GM23338 (cell line): ENCODE measurements around the gene SHISA4. TPM values are rescaled to one million over a fixed set of nuclear protein-coding genes. Genes with fewer than 3 reads are reported as not detected.

Experiments used
- ATAC-seq: fragments of 200-7000 bp; cut with Tn5 transposase; 3 replicates; pipeline ENCODE4 v1.9.1; 2020
- DNase-seq: peaks from one replicate; pipeline ENCODE4 v3.0.0-alpha.2; 2015; ENCODE audit warnings: low spot score
- H2AFZ ChIP-seq: fragments of 200-600 bp; sonication (generic); 2 replicates; pipeline ENCODE4 v1.8.0; 2016; ENCODE audit warnings: antibody characterized with exemption, mild to moderate bottlenecking, moderate library complexity
- H3F3A ChIP-seq: fragments of 200-600 bp; sonication (generic); replicated peaks from 2 replicates; pipeline ENCODE4 v1.8.0; 2017; ENCODE audit warnings: antibody characterized with exemption, mixed run types, low read depth
- H3K27ac ChIP-seq: fragments of 200-600 bp; sonication (generic); 2 replicates; pipeline ENCODE4 v1.6.1; 2016; ENCODE audit warnings: low read depth
- H3K27me3 ChIP-seq: fragments of 200-600 bp; sonication (generic); 2 replicates; pipeline ENCODE4 v1.8.0; 2016; ENCODE audit warnings: mild to moderate bottlenecking, mixed run types, moderate library complexity; ENCODE audit not compliant: insufficient read depth
- H3K36me3 ChIP-seq: fragments of 200-600 bp; sonication (generic); 2 replicates; pipeline ENCODE4 v1.8.0; 2016; ENCODE audit warnings: mild to moderate bottlenecking; ENCODE audit not compliant: insufficient read depth
- H3K4me1 ChIP-seq: fragments of 200-600 bp; sonication (generic); 2 replicates; pipeline ENCODE4 v1.8.0; 2016; ENCODE audit warnings: mild to moderate bottlenecking, moderate library complexity; ENCODE audit not compliant: insufficient read depth
- H3K4me2 ChIP-seq: fragments of 200-600 bp; sonication (generic); 2 replicates; pipeline ENCODE4 v1.7.1; 2017; ENCODE audit warnings: mixed run types
- H3K4me3 ChIP-seq: fragments of 200-600 bp; sonication (generic); 2 replicates; pipeline ENCODE4 v1.6.1; 2016; ENCODE audit warnings: mixed run types
- H3K79me2 ChIP-seq: fragments of 200-600 bp; sonication (generic); replicated peaks from 2 replicates; pipeline ENCODE4 v1.8.0; 2017; ENCODE audit warnings: mild to moderate bottlenecking; ENCODE audit not compliant: insufficient read depth
- H3K9me2 ChIP-seq: fragments of 200-600 bp; sonication (generic); 2 replicates; pipeline ENCODE4 v1.8.0; 2017; ENCODE audit not compliant: insufficient read depth
- H4K20me1 ChIP-seq: fragments of 200-600 bp; sonication (generic); replicated peaks from 2 replicates; pipeline ENCODE4 v1.8.0; 2017; ENCODE audit warnings: mild to moderate bottlenecking; ENCODE audit not compliant: insufficient read depth
- H3K27ac Mint-ChIP-seq: 2 replicates; pipeline ENCODE4 v1.8.0; 2020; ENCODE audit warnings: inconsistent platforms, mild to moderate bottlenecking, moderate library complexity, mixed read lengths
- H3K27me3 Mint-ChIP-seq: 3 replicates; pipeline ENCODE4 v1.8.0; 2022; ENCODE audit warnings: low read depth, mild to moderate bottlenecking, moderate library complexity, mixed read lengths, inconsistent platforms; ENCODE audit not compliant: insufficient read depth, poor library complexity
- H3K36me3 Mint-ChIP-seq: 3 replicates; pipeline ENCODE4 v1.8.0; 2021; ENCODE audit warnings: low read depth, mild to moderate bottlenecking, inconsistent platforms, moderate library complexity, mixed read lengths
- H3K4me1 Mint-ChIP-seq: 3 replicates; pipeline ENCODE4 v1.8.0; 2020; ENCODE audit warnings: mild to moderate bottlenecking, inconsistent platforms, mixed read lengths
- H3K4me3 Mint-ChIP-seq: 3 replicates; pipeline ENCODE4 v1.8.0; 2021; ENCODE audit warnings: moderate library complexity, mild to moderate bottlenecking, inconsistent platforms, mixed read lengths
- H3K9me3 Mint-ChIP-seq: 3 replicates; pipeline ENCODE4 v1.8.0; 2020; ENCODE audit warnings: moderate library complexity, mild to moderate bottlenecking, inconsistent platforms, mixed read lengths
- CREB1 ChIP-seq: fragments of 250-450 bp; sonication (Bioruptor Pico); IDR thresholded peaks from 2 replicates; pipeline ENCODE4 v1.5.0; 2020; ENCODE audit warnings: low read depth, mild to moderate bottlenecking, moderate library complexity
- EZH2 ChIP-seq: fragments of 200-600 bp; sonication (generic); IDR thresholded peaks from one replicate; pipeline ENCODE4 v1.8.0; 2017; ENCODE audit warnings: antibody characterized with exemption, mild to moderate bottlenecking, low read depth; ENCODE audit not compliant: unreplicated experiment
- EZH2phosphoT487 ChIP-seq: fragments of 200-600 bp; sonication (generic); IDR thresholded peaks from one replicate; pipeline ENCODE4 v1.8.1; 2018; ENCODE audit warnings: antibody characterized with exemption; ENCODE audit not compliant: unreplicated experiment
- JUNB ChIP-seq: IDR thresholded peaks from one replicate; pipeline ENCODE4 v1.6.1; 2016; ENCODE audit warnings: antibody characterized with exemption; ENCODE audit not compliant: unreplicated experiment
- NANOG ChIP-seq: IDR thresholded peaks from 2 replicates; pipeline ENCODE4 v1.6.1; 2016; ENCODE audit warnings: antibody characterized with exemption, borderline replicate concordance
- POLR2AphosphoS5 ChIP-seq: IDR thresholded peaks from 2 replicates; pipeline ENCODE4 v1.6.1; 2016; ENCODE audit warnings: antibody characterized with exemption, low read depth
- STAT1 ChIP-seq: IDR thresholded peaks from one replicate; pipeline ENCODE4 v1.6.1; 2016; ENCODE audit warnings: antibody characterized with exemption; ENCODE audit not compliant: unreplicated experiment
- ZNF114 ChIP-seq: fragments of 250-450 bp; sonication (Bioruptor Pico); IDR thresholded peaks from 2 replicates; pipeline ENCODE4 v1.5.0; 2020; ENCODE audit warnings: mild to moderate bottlenecking, moderate library complexity
- ZNF331 ChIP-seq: fragments of 250-450 bp; sonication (Bioruptor Pico); IDR thresholded peaks from 2 replicates; pipeline ENCODE4 v1.5.0; 2020; ENCODE audit warnings: low read depth, mild to moderate bottlenecking, moderate library complexity
- polyA plus RNA-seq: library from polyadenylated mRNA; unstranded; fragments of >200 nt; fragmentation: Nextera tagmentation; extraction: Ambion mirVana; gene quantifications from 2 replicates; pipeline ENCODE4 v1.2.1, GENCODE V29; 2016
- total RNA-seq: library from RNA; depleted of rRNA; stranded (reverse); fragments of >200 nt; shearing (Covaris generic); gene quantifications from 2 replicates; pipeline ENCODE4 v1.2.3, GENCODE V29; 2014
- TF ChIP-seq, protein P1 (sequence below): IDR thresholded peaks from one replicate; pipeline ENCODE4 v1.6.1; 2018; ENCODE audit warnings: antibody characterized with exemption; ENCODE audit not compliant: unreplicated experiment
- TF ChIP-seq, protein P2 (sequence below): fragments of 250-450 bp; sonication (Bioruptor Pico); IDR thresholded peaks from 2 replicates; pipeline ENCODE4 v1.5.0; 2020; ENCODE audit warnings: mild to moderate bottlenecking, moderate library complexity
- TF ChIP-seq, protein P3 (sequence below): IDR thresholded peaks from 2 replicates; pipeline ENCODE4 v1.6.1; 2016; ENCODE audit warnings: antibody characterized with exemption

Gene SHISA4
- total and polyA plus RNA-seq, 2 experiments from 2014 or later = 8.0 to 9.2 TPM

DNA sequence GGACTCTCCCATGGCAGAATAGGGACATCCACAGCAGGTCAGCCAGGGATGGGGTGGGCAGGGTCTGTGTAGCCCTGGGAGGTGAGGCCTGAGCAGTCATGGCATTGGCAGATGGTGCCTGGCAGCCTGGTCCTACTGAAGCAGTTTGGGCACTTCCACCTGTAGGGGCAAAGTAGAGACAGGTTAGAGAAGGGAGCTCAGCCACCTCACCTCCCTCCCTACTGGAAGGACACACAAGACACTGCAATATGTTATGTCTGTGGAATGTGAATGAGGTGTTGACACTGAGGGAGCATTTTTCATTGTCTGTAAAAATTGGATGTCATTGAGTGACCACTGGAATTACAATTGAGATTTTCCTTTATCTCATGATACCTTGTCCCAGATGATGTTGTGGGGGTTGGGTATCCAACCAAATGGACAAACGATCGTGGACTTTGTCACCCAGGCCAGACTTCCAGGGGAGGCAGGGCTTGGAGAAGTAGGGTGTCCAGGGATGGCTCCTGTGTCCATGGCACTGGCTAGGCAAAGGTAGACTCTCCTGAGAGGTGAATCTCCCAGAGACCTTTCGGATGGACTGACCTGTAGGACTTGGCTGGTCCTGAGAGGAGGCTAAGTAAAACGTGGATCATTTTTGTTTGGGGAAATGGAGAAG lies 9.7 kb downstream of the SHISA4 start (continued):
- TF ChIP-seq, protein P1, sequence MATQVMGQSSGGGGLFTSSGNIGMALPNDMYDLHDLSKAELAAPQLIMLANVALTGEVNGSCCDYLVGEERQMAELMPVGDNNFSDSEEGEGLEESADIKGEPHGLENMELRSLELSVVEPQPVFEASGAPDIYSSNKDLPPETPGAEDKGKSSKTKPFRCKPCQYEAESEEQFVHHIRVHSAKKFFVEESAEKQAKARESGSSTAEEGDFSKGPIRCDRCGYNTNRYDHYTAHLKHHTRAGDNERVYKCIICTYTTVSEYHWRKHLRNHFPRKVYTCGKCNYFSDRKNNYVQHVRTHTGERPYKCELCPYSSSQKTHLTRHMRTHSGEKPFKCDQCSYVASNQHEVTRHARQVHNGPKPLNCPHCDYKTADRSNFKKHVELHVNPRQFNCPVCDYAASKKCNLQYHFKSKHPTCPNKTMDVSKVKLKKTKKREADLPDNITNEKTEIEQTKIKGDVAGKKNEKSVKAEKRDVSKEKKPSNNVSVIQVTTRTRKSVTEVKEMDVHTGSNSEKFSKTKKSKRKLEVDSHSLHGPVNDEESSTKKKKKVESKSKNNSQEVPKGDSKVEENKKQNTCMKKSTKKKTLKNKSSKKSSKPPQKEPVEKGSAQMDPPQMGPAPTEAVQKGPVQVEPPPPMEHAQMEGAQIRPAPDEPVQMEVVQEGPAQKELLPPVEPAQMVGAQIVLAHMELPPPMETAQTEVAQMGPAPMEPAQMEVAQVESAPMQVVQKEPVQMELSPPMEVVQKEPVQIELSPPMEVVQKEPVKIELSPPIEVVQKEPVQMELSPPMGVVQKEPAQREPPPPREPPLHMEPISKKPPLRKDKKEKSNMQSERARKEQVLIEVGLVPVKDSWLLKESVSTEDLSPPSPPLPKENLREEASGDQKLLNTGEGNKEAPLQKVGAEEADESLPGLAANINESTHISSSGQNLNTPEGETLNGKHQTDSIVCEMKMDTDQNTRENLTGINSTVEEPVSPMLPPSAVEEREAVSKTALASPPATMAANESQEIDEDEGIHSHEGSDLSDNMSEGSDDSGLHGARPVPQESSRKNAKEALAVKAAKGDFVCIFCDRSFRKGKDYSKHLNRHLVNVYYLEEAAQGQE = no peak
- TF ChIP-seq JUNB (no peak), ZNF114 (CRISPR knock-in tag) (no peak), EZH2 (no peak), NANOG (no peak), EZH2phosphoT487 (no peak), STAT1 (no peak), POLR2AphosphoS5 (no peak)

DNA sequence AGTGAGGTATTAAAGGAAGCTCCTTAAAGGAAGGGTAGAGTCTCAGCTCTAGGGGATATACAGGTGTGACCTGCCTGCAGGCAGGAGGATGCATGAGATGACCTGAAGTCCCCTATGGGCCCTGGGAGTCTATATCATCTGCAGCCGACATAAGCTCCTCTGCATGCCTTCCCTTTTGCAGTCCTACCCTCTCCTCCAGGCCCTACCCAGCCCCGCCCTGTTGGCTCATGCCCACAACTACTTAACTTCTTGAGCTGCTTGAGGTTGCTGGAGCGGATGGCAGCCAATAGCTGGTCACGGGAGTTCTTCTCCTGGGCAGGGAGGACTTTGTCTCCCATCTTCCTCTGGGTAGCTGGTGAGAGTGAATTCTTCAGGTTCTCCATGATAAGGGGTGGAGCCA lies 10.3 kb downstream of the SHISA4 start:
- Mint-ChIP-seq H3K9me3 (no peaks in the 10 kb centered on the region), H3K27ac (no peak overlapping the region), H3K4me1 (peaks cover 27% of the 10 kb centered on the region), H3K4me3 (no peak overlapping the region), H3K27me3 (peaks cover 15% of the 10 kb centered on the region), H3K36me3 (no peaks in the 10 kb centered on the region; the same call in 2 of the 3 replicates)
- Histone ChIP-seq H4K20me1 (no peaks in the 10 kb centered on the region), H3K79me2 (no peaks in the 10 kb centered on the region), H3K4me1 (peaks cover 15% of the 10 kb centered on the region), H3K4me3 (no peak overlapping the region), H3K27me3 (no peaks in the 10 kb centered on the region), H3K36me3 (no peaks in the 10 kb centered on the region), H3F3A (no peaks in the 10 kb centered on the region), H3K27ac (no peak overlapping the region), H3K4me2 (no peak overlapping the region), H3K9me2 (0 out of 2 replicates have a peak, but pooled peaks cover 7% of the 10 kb centered on the region), H2AFZ (no peak overlapping the region)
- ATAC-seq (no peak), DNase-seq (no peak)
- no peak for TF ChIP-seq JUNB
- no peak for TF ChIP-seq NANOG
- TF ChIP-seq EZH2phosphoT487 = no peak
- TF ChIP-seq CREB1 = no peak
- TF ChIP-seq, protein P2, sequence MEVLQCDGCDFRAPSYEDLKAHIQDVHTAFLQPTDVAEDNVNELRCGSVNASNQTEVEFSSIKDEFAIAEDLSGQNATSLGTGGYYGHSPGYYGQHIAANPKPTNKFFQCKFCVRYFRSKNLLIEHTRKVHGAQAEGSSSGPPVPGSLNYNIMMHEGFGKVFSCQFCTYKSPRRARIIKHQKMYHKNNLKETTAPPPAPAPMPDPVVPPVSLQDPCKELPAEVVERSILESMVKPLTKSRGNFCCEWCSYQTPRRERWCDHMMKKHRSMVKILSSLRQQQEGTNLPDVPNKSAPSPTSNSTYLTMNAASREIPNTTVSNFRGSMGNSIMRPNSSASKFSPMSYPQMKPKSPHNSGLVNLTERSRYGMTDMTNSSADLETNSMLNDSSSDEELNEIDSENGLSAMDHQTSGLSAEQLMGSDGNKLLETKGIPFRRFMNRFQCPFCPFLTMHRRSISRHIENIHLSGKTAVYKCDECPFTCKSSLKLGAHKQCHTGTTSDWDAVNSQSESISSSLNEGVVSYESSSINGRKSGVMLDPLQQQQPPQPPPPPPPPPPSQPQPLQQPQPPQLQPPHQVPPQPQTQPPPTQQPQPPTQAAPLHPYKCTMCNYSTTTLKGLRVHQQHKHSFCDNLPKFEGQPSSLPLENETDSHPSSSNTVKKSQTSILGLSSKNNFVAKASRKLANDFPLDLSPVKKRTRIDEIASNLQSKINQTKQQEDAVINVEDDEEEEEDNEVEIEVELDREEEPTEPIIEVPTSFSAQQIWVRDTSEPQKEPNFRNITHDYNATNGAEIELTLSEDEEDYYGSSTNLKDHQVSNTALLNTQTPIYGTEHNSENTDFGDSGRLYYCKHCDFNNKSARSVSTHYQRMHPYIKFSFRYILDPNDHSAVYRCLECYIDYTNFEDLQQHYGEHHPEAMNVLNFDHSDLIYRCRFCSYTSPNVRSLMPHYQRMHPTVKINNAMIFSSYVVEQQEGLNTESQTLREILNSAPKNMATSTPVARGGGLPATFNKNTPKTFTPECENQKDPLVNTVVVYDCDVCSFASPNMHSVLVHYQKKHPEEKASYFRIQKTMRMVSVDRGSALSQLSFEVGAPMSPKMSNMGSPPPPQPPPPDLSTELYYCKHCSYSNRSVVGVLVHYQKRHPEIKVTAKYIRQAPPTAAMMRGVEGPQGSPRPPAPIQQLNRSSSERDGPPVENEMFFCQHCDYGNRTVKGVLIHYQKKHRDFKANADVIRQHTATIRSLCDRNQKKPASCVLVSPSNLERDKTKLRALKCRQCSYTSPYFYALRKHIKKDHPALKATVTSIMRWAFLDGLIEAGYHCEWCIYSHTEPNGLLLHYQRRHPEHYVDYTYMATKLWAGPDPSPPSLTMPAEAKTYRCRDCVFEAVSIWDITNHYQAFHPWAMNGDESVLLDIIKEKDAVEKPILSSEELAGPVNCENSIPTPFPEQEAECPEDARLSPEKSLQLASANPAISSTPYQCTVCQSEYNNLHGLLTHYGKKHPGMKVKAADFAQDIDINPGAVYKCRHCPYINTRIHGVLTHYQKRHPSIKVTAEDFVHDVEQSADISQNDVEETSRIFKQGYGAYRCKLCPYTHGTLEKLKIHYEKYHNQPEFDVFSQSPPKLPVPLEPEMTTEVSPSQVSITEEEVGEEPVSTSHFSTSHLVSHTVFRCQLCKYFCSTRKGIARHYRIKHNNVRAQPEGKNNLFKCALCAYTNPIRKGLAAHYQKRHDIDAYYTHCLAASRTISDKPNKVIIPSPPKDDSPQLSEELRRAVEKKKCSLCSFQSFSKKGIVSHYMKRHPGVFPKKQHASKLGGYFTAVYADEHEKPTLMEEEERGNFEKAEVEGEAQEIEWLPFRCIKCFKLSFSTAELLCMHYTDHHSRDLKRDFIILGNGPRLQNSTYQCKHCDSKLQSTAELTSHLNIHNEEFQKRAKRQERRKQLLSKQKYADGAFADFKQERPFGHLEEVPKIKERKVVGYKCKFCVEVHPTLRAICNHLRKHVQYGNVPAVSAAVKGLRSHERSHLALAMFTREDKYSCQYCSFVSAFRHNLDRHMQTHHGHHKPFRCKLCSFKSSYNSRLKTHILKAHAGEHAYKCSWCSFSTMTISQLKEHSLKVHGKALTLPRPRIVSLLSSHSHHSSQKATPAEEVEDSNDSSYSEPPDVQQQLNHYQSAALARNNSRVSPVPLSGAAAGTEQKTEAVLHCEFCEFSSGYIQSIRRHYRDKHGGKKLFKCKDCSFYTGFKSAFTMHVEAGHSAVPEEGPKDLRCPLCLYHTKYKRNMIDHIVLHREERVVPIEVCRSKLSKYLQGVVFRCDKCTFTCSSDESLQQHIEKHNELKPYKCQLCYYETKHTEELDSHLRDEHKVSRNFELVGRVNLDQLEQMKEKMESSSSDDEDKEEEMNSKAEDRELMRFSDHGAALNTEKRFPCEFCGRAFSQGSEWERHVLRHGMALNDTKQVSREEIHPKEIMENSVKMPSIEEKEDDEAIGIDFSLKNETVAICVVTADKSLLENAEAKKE (CRISPR knock-in tag) = no peak
- no peak for TF ChIP-seq POLR2AphosphoS5
- TF ChIP-seq STAT1 = no peak
- TF ChIP-seq ZNF114 (CRISPR knock-in tag) = no peak
- TF ChIP-seq ZNF331 (CRISPR knock-in tag) = no peak
- TF ChIP-seq, protein P3, sequence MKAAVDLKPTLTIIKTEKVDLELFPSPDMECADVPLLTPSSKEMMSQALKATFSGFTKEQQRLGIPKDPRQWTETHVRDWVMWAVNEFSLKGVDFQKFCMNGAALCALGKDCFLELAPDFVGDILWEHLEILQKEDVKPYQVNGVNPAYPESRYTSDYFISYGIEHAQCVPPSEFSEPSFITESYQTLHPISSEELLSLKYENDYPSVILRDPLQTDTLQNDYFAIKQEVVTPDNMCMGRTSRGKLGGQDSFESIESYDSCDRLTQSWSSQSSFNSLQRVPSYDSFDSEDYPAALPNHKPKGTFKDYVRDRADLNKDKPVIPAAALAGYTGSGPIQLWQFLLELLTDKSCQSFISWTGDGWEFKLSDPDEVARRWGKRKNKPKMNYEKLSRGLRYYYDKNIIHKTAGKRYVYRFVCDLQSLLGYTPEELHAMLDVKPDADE = no peak
